GM21381 (cell line): ENCODE measurements around the gene DSC1.

Experiments used
- ATAC-seq: cut with Tn5 transposase; IDR thresholded peaks from one replicate; pipeline ENCODE4 v1.9.1; 2021; ENCODE audit warnings: mild to moderate bottlenecking, moderate library complexity; ENCODE audit not compliant: unreplicated experiment

DSC1 gene, protein sequence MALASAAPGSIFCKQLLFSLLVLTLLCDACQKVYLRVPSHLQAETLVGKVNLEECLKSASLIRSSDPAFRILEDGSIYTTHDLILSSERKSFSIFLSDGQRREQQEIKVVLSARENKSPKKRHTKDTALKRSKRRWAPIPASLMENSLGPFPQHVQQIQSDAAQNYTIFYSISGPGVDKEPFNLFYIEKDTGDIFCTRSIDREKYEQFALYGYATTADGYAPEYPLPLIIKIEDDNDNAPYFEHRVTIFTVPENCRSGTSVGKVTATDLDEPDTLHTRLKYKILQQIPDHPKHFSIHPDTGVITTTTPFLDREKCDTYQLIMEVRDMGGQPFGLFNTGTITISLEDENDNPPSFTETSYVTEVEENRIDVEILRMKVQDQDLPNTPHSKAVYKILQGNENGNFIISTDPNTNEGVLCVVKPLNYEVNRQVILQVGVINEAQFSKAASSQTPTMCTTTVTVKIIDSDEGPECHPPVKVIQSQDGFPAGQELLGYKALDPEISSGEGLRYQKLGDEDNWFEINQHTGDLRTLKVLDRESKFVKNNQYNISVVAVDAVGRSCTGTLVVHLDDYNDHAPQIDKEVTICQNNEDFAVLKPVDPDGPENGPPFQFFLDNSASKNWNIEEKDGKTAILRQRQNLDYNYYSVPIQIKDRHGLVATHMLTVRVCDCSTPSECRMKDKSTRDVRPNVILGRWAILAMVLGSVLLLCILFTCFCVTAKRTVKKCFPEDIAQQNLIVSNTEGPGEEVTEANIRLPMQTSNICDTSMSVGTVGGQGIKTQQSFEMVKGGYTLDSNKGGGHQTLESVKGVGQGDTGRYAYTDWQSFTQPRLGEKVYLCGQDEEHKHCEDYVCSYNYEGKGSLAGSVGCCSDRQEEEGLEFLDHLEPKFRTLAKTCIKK

GRCh38 chr18:31162825-31163435, at the start of gene DSC1:
Gene DSC1 (minus strand): TSS chr18:31162856. CDS start chr18:31162594, 262 bp downstream.
- ATAC-seq, result no peak

DNA sequence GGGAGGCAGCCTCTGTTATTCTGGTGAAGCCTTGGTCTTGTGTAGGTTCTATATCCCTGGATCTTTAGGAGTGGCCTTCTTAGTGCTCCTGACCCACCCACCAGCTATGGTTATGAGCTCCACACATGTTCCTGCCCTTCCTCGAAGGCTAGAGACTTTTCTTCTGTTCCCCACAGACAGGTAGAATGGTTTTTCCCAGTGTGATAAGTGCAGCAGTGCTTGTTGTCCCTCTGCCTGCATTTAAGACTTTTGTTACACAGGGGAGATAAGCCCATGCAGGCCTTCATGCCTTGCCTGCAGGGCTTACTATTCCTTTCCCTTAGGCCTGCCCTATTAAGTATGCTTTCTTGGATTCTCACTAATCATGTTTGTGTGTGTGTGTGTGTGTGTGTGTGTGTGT, 48.4 kb upstream of the DSC1 start:
- no peak for ATAC-seq

DNA sequence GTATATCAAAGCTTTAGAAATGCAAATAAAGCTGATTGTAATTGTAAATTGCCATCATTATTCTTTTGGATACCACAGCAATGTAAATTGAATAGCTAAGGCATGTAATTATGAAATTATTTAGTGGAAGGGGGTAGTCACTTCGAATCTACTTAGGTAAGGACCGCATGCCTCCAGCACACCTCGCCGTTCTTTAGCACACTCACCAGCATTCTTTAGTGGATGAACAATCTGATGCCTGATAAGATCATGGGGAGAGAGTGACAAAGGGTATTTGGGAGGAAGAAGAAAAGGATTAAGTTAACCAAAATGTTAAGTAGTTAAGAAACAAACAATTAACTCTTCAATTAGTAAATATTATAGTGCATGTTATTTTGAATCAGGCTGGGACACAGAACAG, 46.4 kb upstream of the DSC1 start:
- no peak for ATAC-seq

- no peak for ATAC-seq
Observed at GRCh38 chr18:31207391-31207790, 44.7 kb upstream of the DSC1 start.

- ATAC-seq, result peak; percentile 63
Observed at GRCh38 chr18:31206787-31207381, 44.2 kb upstream of the DSC1 start.

GRCh38 chr18:31206071-31206470, 43.4 kb upstream of the DSC1 start:
- no peak for ATAC-seq

GRCh38 chr18:31205273-31205672, 42.6 kb upstream of the DSC1 start:
- no peak for ATAC-seq

- ATAC-seq, result no peak
Observed at GRCh38 chr18:31204833-31205232, 42.2 kb upstream of the DSC1 start.

DNA sequence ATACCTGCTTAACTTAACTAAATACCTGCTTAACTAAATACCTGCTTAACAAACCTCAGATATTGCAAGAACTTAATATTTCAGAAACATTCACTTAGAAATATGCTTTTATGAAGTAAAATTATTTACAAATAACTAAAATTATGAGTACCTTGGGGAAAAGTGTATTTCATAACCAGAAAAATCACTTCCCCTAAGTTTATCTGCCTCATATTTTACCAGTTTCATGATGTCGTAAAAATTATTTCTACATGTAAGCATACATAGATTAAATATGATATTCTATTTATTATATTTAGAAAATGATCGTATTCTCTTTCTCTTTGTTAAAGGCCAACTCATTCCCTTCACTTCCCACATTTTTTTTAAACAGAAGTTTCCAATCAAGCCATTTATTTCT, 41.5 kb upstream of the DSC1 start:
- no peak for ATAC-seq

- ATAC-seq, result no peak
Observed at GRCh38 chr18:31203794-31204148, 41.1 kb upstream of the DSC1 start.

GRCh38 chr18:31203096-31203793, 40.6 kb upstream of the DSC1 start:
- no peak for ATAC-seq

- ATAC-seq, result no peak
Observed at GRCh38 chr18:31199190-31199769, 36.6 kb upstream of the DSC1 start.

- no peak for ATAC-seq
Observed at GRCh38 chr18:31197676-31198075, 35.0 kb upstream of the DSC1 start.

GRCh38 chr18:31195063-31195462, 32.4 kb upstream of the DSC1 start:
- ATAC-seq, result no peak

DNA sequence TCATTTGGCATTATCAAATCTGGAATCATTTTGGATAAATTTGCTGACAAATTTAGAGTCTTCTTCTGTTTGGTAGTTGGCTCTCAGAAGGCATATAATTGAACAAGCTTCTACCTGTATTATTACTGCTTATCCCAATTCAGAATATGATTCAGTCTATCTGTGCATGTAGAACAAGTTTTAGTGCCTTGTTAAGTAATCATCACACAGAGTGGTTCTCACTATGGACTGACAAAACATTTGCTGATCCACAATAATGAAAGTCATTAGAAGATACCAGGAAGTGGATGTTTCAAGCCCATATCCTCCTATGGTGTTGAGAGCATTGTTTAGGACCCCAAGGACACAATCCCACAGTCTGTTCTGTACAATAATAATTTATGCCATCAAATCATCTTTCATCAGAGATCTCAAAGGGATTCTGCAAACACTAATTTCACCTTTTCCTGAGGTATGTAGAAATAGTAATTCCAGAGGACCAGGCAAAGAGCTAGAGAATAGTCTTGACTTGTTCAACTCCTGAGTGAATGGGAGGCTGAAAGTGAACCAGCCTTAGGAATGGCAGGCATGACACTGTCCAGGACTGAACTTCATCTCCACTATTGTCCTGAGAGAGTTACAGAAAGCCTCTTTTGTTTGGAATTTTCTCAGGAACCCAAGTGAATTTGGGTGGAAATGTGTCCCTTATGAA, 29.6 kb upstream of the DSC1 start:
- ATAC-seq, result no peak

DNA sequence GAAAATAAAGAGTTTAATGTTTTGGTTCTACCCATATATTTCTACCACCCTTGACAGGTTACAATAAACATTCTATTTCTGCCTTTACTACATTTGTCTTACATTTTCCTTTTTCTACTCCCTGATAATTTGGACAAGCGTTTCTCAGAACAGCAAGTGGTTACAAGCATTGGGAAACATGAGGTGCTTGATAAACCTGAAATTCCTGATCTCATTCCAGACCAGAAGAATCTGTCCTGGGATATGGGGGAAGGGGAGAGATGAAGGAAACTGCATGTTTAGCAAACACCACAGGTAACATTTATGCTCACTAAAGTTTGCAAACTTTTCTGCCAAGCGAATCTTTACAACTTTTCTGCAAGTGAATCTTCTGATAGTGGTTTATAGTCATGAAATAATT, 28.3 kb upstream of the DSC1 start:
- ATAC-seq, result no peak

GRCh38 chr18:31189757-31190156, 27.1 kb upstream of the DSC1 start:
- ATAC-seq, result no peak

DNA sequence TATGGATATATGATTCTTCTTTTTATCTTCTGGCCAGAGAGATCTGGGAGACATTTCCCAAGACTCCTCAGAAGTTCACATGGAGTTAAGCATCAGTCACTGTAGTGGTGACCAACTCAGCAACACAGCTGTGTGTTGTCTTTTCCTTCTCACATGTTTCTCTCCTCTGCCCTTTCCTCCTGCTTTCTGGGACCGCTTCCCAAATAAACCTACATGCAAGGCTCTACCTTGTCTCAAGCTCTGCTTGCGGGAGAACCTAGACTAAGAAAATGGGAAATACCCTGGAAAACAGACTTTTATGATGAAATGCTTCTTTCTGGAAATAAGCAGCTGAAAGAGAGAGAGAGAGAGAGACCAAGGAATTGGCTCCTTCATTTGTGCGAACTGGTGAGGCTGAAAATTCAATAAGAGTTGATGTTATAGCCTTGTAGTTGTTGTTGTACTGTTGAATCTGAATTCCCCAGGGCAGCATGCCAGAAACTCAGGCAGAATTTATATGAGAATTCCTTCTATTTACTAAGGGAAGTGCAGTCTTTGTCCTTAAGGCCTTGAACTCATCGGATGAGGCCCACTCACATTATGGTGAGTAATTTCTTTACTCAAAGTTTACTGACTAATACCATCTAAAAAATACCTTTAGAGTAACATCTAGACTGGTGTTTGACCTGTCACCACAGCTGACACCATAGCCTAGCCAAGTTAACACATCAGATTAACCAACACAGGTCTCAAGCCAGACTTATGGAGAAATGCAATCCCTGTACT, 22.7 kb upstream of the DSC1 start:
- no peak for ATAC-seq

GRCh38 chr18:31183302-31183701, 20.6 kb upstream of the DSC1 start:
- ATAC-seq, result no peak
